Loucy (cell line): ENCODE data around the gene C16orf86.

Experiments
- H2AFZ ChIP-seq: fragments of 200-600 bp; sonication (generic); 2 replicates; pipeline ENCODE4 v1.6.0; 2016; ENCODE audit warnings: antibody characterized with exemption, mild to moderate bottlenecking, low read length, moderate library complexity
- H3F3A ChIP-seq: fragments of 200-600 bp; 2 replicates; pipeline ENCODE4 v1.6.0; 2016; ENCODE audit warnings: antibody characterized with exemption, low read depth, mild to moderate bottlenecking
- H3K27me3 ChIP-seq: fragments of 200-600 bp; sonication (generic); 2 replicates; pipeline ENCODE4 v1.6.1; 2014; ENCODE audit warnings: low read length, mild to moderate bottlenecking; ENCODE audit not compliant: insufficient read depth, poor library complexity, severe bottlenecking
- H3K36me3 ChIP-seq: fragments of 200-600 bp; sonication (generic); 2 replicates; pipeline ENCODE4 v1.6.1; 2016; ENCODE audit warnings: low read length; ENCODE audit not compliant: insufficient read depth
- H3K4me1 ChIP-seq: fragments of 200-600 bp; sonication (generic); 2 replicates; pipeline ENCODE4 v1.5.1; 2014; ENCODE audit warnings: low read length, mild to moderate bottlenecking; ENCODE audit not compliant: insufficient read depth, poor library complexity, severe bottlenecking
- H3K4me2 ChIP-seq: fragments of 200-600 bp; sonication (generic); 2 replicates; pipeline ENCODE4 v1.6.0; 2014; ENCODE audit warnings: antibody characterized with exemption, low read length, low read depth, mild to moderate bottlenecking; ENCODE audit not compliant: poor library complexity, severe bottlenecking
- H3K4me3 ChIP-seq: fragments of 200-600 bp; sonication (generic); 2 replicates; pipeline ENCODE4 v1.5.1; 2014; ENCODE audit warnings: low read length, mild to moderate bottlenecking, mixed read lengths; ENCODE audit not compliant: poor library complexity, severe bottlenecking
- H3K79me2 ChIP-seq: fragments of 200-600 bp; sonication (generic); 2 replicates; pipeline ENCODE4 v1.6.1; 2014; ENCODE audit warnings: low read length; ENCODE audit not compliant: insufficient read depth
- H3K9ac ChIP-seq: fragments of 200-600 bp; sonication (generic); 2 replicates; pipeline ENCODE4 v1.6.0; 2014; ENCODE audit warnings: mild to moderate bottlenecking, low read depth, low read length, moderate library complexity; ENCODE audit not compliant: poor library complexity, severe bottlenecking
- H3K9me2 ChIP-seq: fragments of 200-600 bp; sonication (generic); replicated peaks from 2 replicates; pipeline ENCODE4 v1.6.1; 2016; ENCODE audit warnings: low read depth, low read length, mixed read lengths
- H3K9me3 ChIP-seq: fragments of 200-600 bp; sonication (generic); 2 replicates; pipeline ENCODE4 v1.6.1; 2014; ENCODE audit warnings: mild to moderate bottlenecking, antibody characterized with exemption, low read length, low read depth; ENCODE audit not compliant: insufficient read depth
- H4K20me1 ChIP-seq: fragments of 200-600 bp; sonication (generic); 2 replicates; pipeline ENCODE4 v1.6.0; 2014; ENCODE audit warnings: antibody characterized with exemption, low read length, mild to moderate bottlenecking; ENCODE audit not compliant: insufficient read depth, poor library complexity, severe bottlenecking
- EZH2phosphoT487 ChIP-seq: fragments of 200-600 bp; IDR thresholded peaks from 2 replicates; pipeline ENCODE4 v1.6.1; 2018; ENCODE audit warnings: antibody characterized with exemption, mild to moderate bottlenecking, moderate library complexity, borderline replicate concordance
- TF ChIP-seq, protein P1 (sequence below): fragments of 200-600 bp; sonication (generic); conservative IDR thresholded peaks from 2 replicates; pipeline ENCODE4 v1.5.1; 2014; ENCODE audit warnings: mild to moderate bottlenecking, antibody characterized with exemption, low read length

C16orf86 gene

DNA sequence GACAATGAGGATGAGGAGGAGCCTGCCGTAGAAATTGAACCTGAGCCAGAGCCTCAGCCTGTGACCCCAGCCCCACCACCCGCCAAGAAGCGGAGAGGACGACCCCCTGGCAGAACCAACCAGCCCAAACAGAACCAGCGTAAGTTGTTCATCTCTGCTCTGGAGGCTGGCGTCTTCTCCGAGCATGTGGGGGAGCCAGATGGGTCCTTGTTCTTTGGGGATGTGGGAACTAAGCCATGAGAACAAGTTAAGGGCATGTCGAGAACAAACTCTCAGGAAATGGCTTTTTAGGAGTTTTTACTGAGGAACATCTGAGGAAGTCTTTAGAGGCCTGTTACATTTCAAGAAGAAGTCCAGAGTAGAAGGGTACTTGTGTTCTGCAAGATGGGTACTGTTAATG is 29.9 kb upstream of the C16orf86 start:
- Histone ChIP-seq H3F3A (no peaks in the 10 kb centered on the region), H4K20me1 (peaks cover 5% of the 10 kb centered on the region), H3K4me2 (no peak overlapping the region), H3K36me3 (peaks cover 76% of the 10 kb centered on the region), H3K9me3 (no peaks in the 10 kb centered on the region), H3K27me3 (no peaks in the 10 kb centered on the region), H3K79me2 (peaks cover 6% of the 10 kb centered on the region; the same call in 1 of the 2 replicates), H3K4me3 (no peak overlapping the region), H3K9ac (no peak overlapping the region), H3K9me2 (no peaks in the 10 kb centered on the region), H3K4me1 (no peaks in the 10 kb centered on the region), H2AFZ (no peak overlapping the region)
- TF ChIP-seq, protein P1, sequence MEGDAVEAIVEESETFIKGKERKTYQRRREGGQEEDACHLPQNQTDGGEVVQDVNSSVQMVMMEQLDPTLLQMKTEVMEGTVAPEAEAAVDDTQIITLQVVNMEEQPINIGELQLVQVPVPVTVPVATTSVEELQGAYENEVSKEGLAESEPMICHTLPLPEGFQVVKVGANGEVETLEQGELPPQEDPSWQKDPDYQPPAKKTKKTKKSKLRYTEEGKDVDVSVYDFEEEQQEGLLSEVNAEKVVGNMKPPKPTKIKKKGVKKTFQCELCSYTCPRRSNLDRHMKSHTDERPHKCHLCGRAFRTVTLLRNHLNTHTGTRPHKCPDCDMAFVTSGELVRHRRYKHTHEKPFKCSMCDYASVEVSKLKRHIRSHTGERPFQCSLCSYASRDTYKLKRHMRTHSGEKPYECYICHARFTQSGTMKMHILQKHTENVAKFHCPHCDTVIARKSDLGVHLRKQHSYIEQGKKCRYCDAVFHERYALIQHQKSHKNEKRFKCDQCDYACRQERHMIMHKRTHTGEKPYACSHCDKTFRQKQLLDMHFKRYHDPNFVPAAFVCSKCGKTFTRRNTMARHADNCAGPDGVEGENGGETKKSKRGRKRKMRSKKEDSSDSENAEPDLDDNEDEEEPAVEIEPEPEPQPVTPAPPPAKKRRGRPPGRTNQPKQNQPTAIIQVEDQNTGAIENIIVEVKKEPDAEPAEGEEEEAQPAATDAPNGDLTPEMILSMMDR = no peak
- no peak for TF ChIP-seq EZH2phosphoT487

DNA sequence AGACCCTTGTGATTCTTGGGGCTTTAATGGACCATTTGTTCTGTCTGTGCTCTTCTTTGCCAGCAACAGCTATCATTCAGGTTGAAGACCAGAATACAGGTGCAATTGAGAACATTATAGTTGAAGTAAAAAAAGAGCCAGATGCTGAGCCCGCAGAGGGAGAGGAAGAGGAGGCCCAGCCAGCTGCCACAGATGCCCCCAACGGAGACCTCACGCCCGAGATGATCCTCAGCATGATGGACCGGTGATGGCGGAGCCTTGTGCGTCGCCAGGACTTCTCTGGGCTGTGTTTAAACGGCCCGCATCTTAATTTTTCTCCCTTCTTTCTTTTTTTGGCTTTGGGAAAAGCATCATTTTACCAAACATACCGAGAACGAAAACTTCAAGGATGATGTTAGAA is 29.0 kb upstream of the C16orf86 start:
- no peak for TF ChIP-seq EZH2phosphoT487
- TF ChIP-seq, protein P1 = no peak
- H3K9ac ChIP-seq = no peak overlapping the region
- H2AFZ ChIP-seq = no peak overlapping the region
- no peak overlapping the region for H3K4me2 ChIP-seq
- H3K79me2 ChIP-seq = peaks cover 6% of the 10 kb centered on the region; the same call in 1 of the 2 replicates
- H4K20me1 ChIP-seq = peaks cover 5% of the 10 kb centered on the region
- H3K4me3 ChIP-seq = no peak overlapping the region
- H3K9me3 ChIP-seq = no peaks in the 10 kb centered on the region
- H3F3A ChIP-seq = no peaks in the 10 kb centered on the region
- no peaks in the 10 kb centered on the region for H3K4me1 ChIP-seq
- peaks cover 67% of the 10 kb centered on the region for H3K36me3 ChIP-seq
- no peaks in the 10 kb centered on the region for H3K9me2 ChIP-seq
- H3K27me3 ChIP-seq = no peaks in the 10 kb centered on the region

DNA sequence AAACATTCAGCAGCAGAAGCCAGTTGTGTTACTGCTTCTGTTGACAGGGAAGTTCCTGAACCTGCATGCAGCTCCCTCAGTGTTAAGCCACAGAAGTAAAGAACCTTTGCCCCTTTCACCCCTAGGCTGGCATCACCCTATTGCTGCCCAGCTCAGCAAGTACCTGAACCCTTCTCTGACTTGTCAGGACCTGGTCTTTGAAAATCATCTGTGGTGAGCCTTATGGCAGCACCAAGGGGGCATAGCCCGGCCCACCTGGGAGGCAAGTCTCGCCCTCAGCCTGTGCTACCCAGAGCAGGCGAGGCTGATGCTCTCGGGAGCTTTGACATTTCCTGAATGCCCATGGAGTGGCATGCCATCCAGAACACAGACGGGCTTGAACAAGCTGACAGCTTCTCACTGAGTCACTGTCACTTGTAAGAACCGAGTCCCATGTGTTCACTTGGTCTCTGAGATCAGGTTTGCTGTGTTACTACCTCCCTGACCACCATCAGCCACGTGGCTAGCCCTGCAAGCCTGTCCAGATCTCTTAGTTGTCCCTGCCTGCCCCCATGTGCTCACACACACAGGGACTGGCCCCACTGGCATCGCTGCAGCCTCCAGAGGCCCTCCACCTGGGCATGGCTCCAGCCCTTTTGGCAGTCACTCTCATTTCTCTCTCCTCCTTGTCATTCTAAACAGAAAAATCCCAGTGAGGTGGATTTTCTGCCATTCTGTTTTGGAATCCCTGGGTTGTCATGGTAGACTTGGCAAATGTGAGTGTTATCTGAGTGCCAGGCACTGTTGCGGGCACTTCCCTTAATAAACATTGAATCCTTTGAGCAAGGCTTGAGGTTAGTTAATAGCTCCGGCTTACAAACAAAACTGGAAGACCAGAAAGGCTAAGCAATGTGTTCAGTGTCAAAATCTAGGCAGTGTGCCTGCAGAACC is 24.6 kb upstream of the C16orf86 start:
- Histone ChIP-seq H3K4me2 (no peak overlapping the region), H3K9me3 (no peaks in the 10 kb centered on the region), H2AFZ (no peak overlapping the region), H3K27me3 (no peaks in the 10 kb centered on the region), H3K9me2 (no peaks in the 10 kb centered on the region), H3K9ac (no peak overlapping the region), H3K79me2 (peaks cover 21% of the 10 kb centered on the region), H3K36me3 (peaks cover 28% of the 10 kb centered on the region), H4K20me1 (peaks cover 9% of the 10 kb centered on the region), H3K4me3 (no peak overlapping the region), H3K4me1 (peaks cover 23% of the 10 kb centered on the region), H3F3A (no peaks in the 10 kb centered on the region)
- TF ChIP-seq, protein P1 = no peak
- TF ChIP-seq EZH2phosphoT487 = no peak
